Trophoblast cell (in vitro differentiated cells and primary cell): Measurements from ENCODE around the gene ACOT4. TPM values are rescaled to one million over a fixed set of nuclear protein-coding genes. Genes with fewer than 3 reads are reported as not detected.
A peak's percentile ranks its signal among the peaks of the same experiment; 100 is the strongest.
"Not testable (repeated sequence)": the region's sequence is repeated elsewhere in the genome, so short reads cannot be mapped to it uniquely, and the experiment has no call there.

Source experiments
- DNase-seq, 2 donors: peaks; one replicate each; pipeline ENCODE4 v3.0.0-alpha.2; 2016
- H2AFZ ChIP-seq: 2 replicates; pipeline ENCODE4 v1.6.1; 2013; ENCODE audit warnings: low read length, moderate library complexity, mild to moderate bottlenecking; ENCODE audit not compliant: insufficient read depth, poor library complexity
- H2AK5ac ChIP-seq: 2 replicates; pipeline ENCODE4 v1.6.1; 2013; ENCODE audit warnings: mild to moderate bottlenecking, low read length
- H2BK120ac ChIP-seq: 2 replicates; pipeline ENCODE4 v1.6.1; 2013; ENCODE audit warnings: low read length, mild to moderate bottlenecking, moderate library complexity; ENCODE audit not compliant: insufficient read depth, poor library complexity
- H2BK12ac ChIP-seq: 2 replicates; pipeline ENCODE4 v1.6.1; 2013; ENCODE audit warnings: mild to moderate bottlenecking, low read length, moderate library complexity
- H2BK5ac ChIP-seq: 2 replicates; pipeline ENCODE4 v1.6.1; 2013; ENCODE audit warnings: low read length, low read depth, moderate library complexity, mild to moderate bottlenecking; ENCODE audit not compliant: poor library complexity
- H3K14ac ChIP-seq: 2 replicates; pipeline ENCODE4 v1.6.1; 2013; ENCODE audit warnings: mild to moderate bottlenecking, low read length
- H3K18ac ChIP-seq: 2 replicates; pipeline ENCODE4 v1.6.1; 2013; ENCODE audit warnings: mild to moderate bottlenecking, low read length
- H3K23ac ChIP-seq: 2 replicates; pipeline ENCODE4 v1.6.1; 2013; ENCODE audit warnings: low read length
- H3K27ac ChIP-seq: 2 replicates; pipeline ENCODE4 v1.5.1; 2013; ENCODE audit warnings: low read depth, mild to moderate bottlenecking, inconsistent platforms, low read length, moderate library complexity
- H3K27me3 ChIP-seq: 2 replicates; pipeline ENCODE4 v1.6.1; 2013; ENCODE audit warnings: inconsistent platforms, mild to moderate bottlenecking, low read length, moderate library complexity; ENCODE audit not compliant: insufficient read depth
- H3K36me3 ChIP-seq, 2 experiments: 1 replicate in 1 of 2; 2 replicates in 1 of 2; pipeline ENCODE4 v1.6.1; 2013; ENCODE audit warnings: low read length in 2 of 2, mild to moderate bottlenecking in 2 of 2, moderate library complexity in 1 of 2; ENCODE audit not compliant: insufficient read depth in 2 of 2, control insufficient read depth in 1 of 2
- H3K4ac ChIP-seq: 2 replicates; pipeline ENCODE4 v1.6.1; 2013; ENCODE audit warnings: low read depth, mild to moderate bottlenecking, low read length, moderate library complexity
- H3K4me1 ChIP-seq, 2 experiments: 1 replicate in 1 of 2; 2 replicates in 1 of 2; pipeline ENCODE4 v1.6.1; 2013; ENCODE audit warnings: low read length in 2 of 2, mild to moderate bottlenecking in 2 of 2, moderate library complexity in 1 of 2; ENCODE audit not compliant: insufficient read depth in 2 of 2, control insufficient read depth in 1 of 2
- H3K4me2 ChIP-seq: 2 replicates; pipeline ENCODE4 v1.6.1; 2013; ENCODE audit warnings: inconsistent platforms, mild to moderate bottlenecking, low read length, moderate library complexity
- H3K4me3 ChIP-seq: 2 replicates; pipeline ENCODE4 v1.5.1; 2013; ENCODE audit warnings: mild to moderate bottlenecking, low read depth, low read length, inconsistent platforms
- H3K79me1 ChIP-seq: one replicate; pipeline ENCODE4 v1.6.1; 2013; ENCODE audit warnings: low read length
- H3K79me2 ChIP-seq: 2 replicates; pipeline ENCODE4 v1.6.1; 2013; ENCODE audit warnings: low read length, mild to moderate bottlenecking; ENCODE audit not compliant: control insufficient read depth, insufficient read depth, poor library complexity
- H3K9ac ChIP-seq: 2 replicates; pipeline ENCODE4 v1.6.1; 2013; ENCODE audit warnings: mild to moderate bottlenecking, low read length
- H3K9me3 ChIP-seq: 2 replicates; pipeline ENCODE4 v1.6.1; 2013; ENCODE audit warnings: low read depth, mild to moderate bottlenecking, control low read depth, inconsistent platforms, low read length; ENCODE audit not compliant: insufficient read depth
- H4K12ac ChIP-seq: 2 replicates; pipeline ENCODE4 v1.6.1; 2013; ENCODE audit warnings: low read depth, mild to moderate bottlenecking, low read length, moderate library complexity
- H4K8ac ChIP-seq: 2 replicates; pipeline ENCODE4 v1.6.1; 2013; ENCODE audit warnings: low read depth, mild to moderate bottlenecking, low read length, moderate library complexity
- H4K91ac ChIP-seq: one replicate; pipeline ENCODE4 v1.6.1; 2013; ENCODE audit warnings: low read depth, mild to moderate bottlenecking, low read length, moderate library complexity
- WGBS: extraction: QIAGEN DNeasy Blood & Tissue Kit; methylation state at CpG from one replicate; pipeline ENCODE4 v1.1.7; 2013; ENCODE audit warnings: missing lambda C conversion rate; ENCODE audit not compliant: insufficient read length, insufficient coverage; ENCODE audit errors: extremely low coverage; 5-methylcytosine and 5-hydroxymethylcytosine counted together
- polyA plus RNA-seq: library from polyadenylated mRNA; stranded (reverse); fragments of 200-250 nt; gene quantifications from 2 replicates; pipeline ENCODE4 v1.2.3, GENCODE V29; 2013

The ACOT4 gene, protein sequence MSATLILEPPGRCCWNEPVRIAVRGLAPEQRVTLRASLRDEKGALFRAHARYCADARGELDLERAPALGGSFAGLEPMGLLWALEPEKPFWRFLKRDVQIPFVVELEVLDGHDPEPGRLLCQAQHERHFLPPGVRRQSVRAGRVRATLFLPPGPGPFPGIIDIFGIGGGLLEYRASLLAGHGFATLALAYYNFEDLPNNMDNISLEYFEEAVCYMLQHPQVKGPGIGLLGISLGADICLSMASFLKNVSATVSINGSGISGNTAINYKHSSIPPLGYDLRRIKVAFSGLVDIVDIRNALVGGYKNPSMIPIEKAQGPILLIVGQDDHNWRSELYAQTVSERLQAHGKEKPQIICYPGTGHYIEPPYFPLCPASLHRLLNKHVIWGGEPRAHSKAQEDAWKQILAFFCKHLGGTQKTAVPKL
- polyA plus RNA-seq, result 0.67 and 0.78 TPM in 2 replicates

DNA sequence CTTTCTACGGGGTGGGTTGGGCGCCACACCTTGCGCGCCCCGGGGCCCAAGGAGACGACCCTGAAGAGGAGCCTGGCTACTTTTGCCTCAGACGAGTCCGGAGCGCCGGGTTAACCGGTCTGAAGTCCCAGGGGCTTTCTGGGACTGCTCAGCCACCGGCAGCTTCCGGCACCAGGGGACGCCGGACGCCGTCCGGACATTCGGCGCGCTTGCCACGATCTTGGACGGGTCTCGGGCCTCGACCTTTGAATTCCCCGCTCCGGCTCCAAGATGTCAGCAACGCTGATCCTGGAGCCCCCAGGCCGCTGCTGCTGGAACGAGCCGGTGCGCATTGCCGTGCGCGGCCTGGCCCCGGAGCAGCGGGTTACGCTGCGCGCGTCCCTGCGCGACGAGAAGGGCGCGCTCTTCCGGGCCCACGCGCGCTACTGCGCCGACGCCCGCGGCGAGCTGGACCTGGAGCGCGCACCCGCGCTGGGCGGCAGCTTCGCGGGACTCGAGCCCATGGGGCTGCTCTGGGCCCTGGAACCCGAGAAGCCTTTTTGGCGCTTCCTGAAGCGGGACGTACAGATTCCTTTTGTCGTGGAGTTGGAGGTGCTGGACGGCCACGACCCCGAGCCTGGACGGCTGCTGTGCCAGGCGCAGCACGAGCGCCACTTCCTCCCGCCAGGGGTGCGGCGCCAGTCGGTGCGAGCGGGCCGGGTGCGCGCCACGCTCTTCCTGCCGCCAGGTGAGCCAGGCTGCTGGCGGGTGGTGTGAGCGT, at the start of gene ACOT4:
Gene ACOT4, plus strand, starts transcription at position 184 of the 760 bp plus-strand sequence. Its CDS starts 87 bp downstream, at position 271.
- H3K4ac ChIP-seq, result no peak within 1 kb of the TSS
- H4K8ac ChIP-seq, result peak within 1 kb of the TSS; percentile 64
- peak; percentile 42 to 73 for DNase-seq
- H3K4me3 ChIP-seq, result peak within 1 kb of the TSS; percentile 59
- no CpG with 5 or more reads among the region's 89 CpGs for WGBS
- H2BK12ac ChIP-seq, result no peak within 1 kb of the TSS
- no peaks in the 10 kb centered on the region for H3K27me3 ChIP-seq
- H3K4me2 ChIP-seq, result peak within 1 kb of the TSS; percentile 75
- no peaks in the 10 kb centered on the region for H3K9me3 ChIP-seq
- peak within 1 kb of the TSS; percentile 26 for H2AFZ ChIP-seq
- H3K79me2 ChIP-seq, result peaks cover 2% of the 10 kb centered on the region
- peak within 1 kb of the TSS; percentile 0 for H3K14ac ChIP-seq
- peaks cover 0 to 3% of the 10 kb centered on the region in 2 experiments for H3K4me1 ChIP-seq
- H3K27ac ChIP-seq, result no peak within 1 kb of the TSS
- peaks cover 4% of the 10 kb centered on the region for H3K79me1 ChIP-seq
- no peak within 1 kb of the TSS for H2BK5ac ChIP-seq
- H2BK120ac ChIP-seq, result peak within 1 kb of the TSS; percentile 4
- H2AK5ac ChIP-seq, result no peak within 1 kb of the TSS
- H4K12ac ChIP-seq, result peak within 1 kb of the TSS; percentile 22
- peak within 1 kb of the TSS; percentile 22 for H4K91ac ChIP-seq
- H3K36me3 ChIP-seq, result no peaks in the 10 kb centered on the region
- no peak within 1 kb of the TSS for H3K23ac ChIP-seq
- H3K18ac ChIP-seq, result no peak within 1 kb of the TSS
- H3K9ac ChIP-seq, result peak within 1 kb of the TSS; percentile 57

DNA sequence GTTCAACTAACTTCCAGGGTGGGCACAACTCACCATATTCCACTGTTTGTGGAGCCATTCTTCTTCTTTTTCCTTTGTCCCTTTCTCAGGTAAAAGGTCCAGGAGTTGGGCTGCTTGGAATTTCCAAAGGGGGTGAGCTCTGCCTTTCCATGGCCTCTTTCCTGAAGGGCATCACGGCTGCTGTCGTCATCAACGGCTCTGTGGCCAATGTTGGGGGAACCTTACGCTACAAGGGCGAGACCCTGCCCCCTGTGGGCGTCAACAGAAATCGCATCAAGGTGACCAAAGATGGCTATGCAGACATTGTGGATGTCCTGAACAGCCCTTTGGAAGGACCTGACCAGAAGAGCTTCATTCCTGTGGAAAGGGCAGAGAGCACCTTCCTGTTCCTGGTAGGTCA, 48.7 kb upstream of the ACOT4 start:
- not testable (repeated sequence) for H3K79me1 ChIP-seq, H3K36me3 ChIP-seq, H4K12ac ChIP-seq, H2BK120ac ChIP-seq, H3K27me3 ChIP-seq, DNase-seq, H3K4me2 ChIP-seq, H3K4me1 ChIP-seq, H3K9me3 ChIP-seq, H4K91ac ChIP-seq, H2AK5ac ChIP-seq, H3K23ac ChIP-seq, H3K4ac ChIP-seq, H3K27ac ChIP-seq, H2AFZ ChIP-seq, H3K14ac ChIP-seq, H4K8ac ChIP-seq, H3K4me3 ChIP-seq, H3K9ac ChIP-seq, H2BK5ac ChIP-seq, H2BK12ac ChIP-seq, H3K79me2 ChIP-seq, H3K18ac ChIP-seq
- WGBS, result no CpG with 5 or more reads among the region's 7 CpGs

DNA sequence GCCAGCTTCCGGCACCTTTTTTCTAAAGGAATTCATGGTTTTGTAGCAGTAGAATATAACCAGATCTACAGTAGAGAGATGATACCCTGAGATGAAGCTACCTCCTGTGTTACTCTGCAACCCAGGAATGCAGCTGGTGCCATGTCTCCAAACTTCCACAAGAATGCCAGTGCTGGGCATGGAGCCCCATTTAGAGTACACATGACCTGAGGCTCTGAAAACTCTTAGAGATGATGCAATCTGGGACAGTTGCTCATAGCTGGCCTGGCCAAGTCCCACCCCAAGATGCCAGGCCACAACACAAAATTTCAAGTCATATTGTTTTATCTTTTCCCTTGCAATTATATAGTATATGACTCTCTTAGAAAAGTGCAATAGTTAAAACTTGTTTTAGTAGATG, 46.3 kb upstream of the ACOT4 start:
- H4K12ac ChIP-seq, H3K27me3 ChIP-seq, H3K14ac ChIP-seq, H3K79me1 ChIP-seq, H3K9me3 ChIP-seq, H3K23ac ChIP-seq, H2AFZ ChIP-seq, H3K4me1 ChIP-seq, H2AK5ac ChIP-seq, H4K91ac ChIP-seq, H3K27ac ChIP-seq, H3K4me3 ChIP-seq, H3K18ac ChIP-seq, H2BK12ac ChIP-seq, DNase-seq, H2BK120ac ChIP-seq, H3K36me3 ChIP-seq, H3K4ac ChIP-seq, H3K9ac ChIP-seq, H3K79me2 ChIP-seq, H3K4me2 ChIP-seq, H4K8ac ChIP-seq, H2BK5ac ChIP-seq: not testable (repeated sequence)
- no CpG with 5 or more reads among the region's 1 CpG for WGBS

DNA sequence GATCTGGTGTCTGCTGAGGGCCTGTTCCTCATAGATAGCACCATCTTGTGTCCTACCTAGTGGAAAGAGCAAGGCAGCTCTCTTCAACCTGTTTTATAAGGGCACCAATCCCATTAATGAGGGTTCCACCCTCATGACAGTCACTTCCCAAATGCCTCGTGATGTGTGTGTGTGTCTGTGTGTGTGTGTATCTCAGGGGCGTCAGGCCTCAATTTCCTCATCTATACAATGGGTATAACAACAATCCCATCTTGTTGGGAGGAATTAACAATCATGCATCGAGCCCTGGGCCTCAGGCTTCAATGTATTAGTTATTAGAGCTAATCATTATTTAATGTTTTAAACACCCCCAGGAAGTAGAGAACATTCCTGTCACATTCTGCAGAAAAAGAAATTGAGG, 42.6 kb upstream of the ACOT4 start:
- H2AFZ ChIP-seq, result not testable (repeated sequence)

More for the DNA sequence above, 42.6 kb upstream of the ACOT4 start:
- H2BK5ac ChIP-seq, H3K4ac ChIP-seq, H2BK12ac ChIP-seq, H3K18ac ChIP-seq, H3K27ac ChIP-seq, H4K8ac ChIP-seq, H3K23ac ChIP-seq, H3K14ac ChIP-seq, H2AK5ac ChIP-seq, H3K4me3 ChIP-seq, H3K79me2 ChIP-seq, DNase-seq, H3K36me3 ChIP-seq, H3K9me3 ChIP-seq, H3K9ac ChIP-seq, H3K4me1 ChIP-seq, H2BK120ac ChIP-seq, H3K4me2 ChIP-seq, H3K79me1 ChIP-seq, H3K27me3 ChIP-seq, H4K91ac ChIP-seq, H4K12ac ChIP-seq: not testable (repeated sequence)
- WGBS, result no CpG with 5 or more reads among the region's 3 CpGs
